Suprapubic skin (tissue), 4 donors: ENCODE results near the gene PPP1R9B. TPM values are rescaled to one million over a fixed set of nuclear protein-coding genes. Genes with fewer than 3 reads are reported as not detected.
A peak's percentile ranks its signal among the peaks of the same experiment; 100 is the strongest.

Experiments used
- DNase-seq, 2 donors: peaks; one replicate each; pipeline ENCODE4 v3.0.0-alpha.2; 2019; ENCODE audit warnings: low spot score in 2 of 2
- H3K27ac ChIP-seq: fragments of 200-600 bp; sonication (generic); one replicate; pipeline ENCODE4 v1.5.1; 2019
- H3K27me3 ChIP-seq: fragments of 200-600 bp; sonication (generic); one replicate; pipeline ENCODE4 v1.5.1; 2019
- H3K36me3 ChIP-seq: fragments of 200-600 bp; sonication (generic); one replicate; pipeline ENCODE4 v1.5.1; 2019
- H3K4me1 ChIP-seq: fragments of 200-600 bp; sonication (generic); one replicate; pipeline ENCODE4 v1.5.1; 2019
- H3K4me3 ChIP-seq: fragments of 200-600 bp; sonication (generic); one replicate; pipeline ENCODE4 v1.5.1; 2019; ENCODE audit warnings: mild to moderate bottlenecking
- H3K9me3 ChIP-seq: fragments of 200-600 bp; sonication (generic); one replicate; pipeline ENCODE4 v1.5.1; 2019
- CTCF ChIP-seq, 2 donors: fragments of 200-600 bp in 1 of 2; fragments of 450-650 bp in 1 of 2; sonication (generic) in 1 of 2; IDR thresholded peaks; one replicate each; pipeline ENCODE4 v1.5.1; 2016 to 2019; ENCODE audit warnings: antibody characterized with exemption in 2 of 2, mild to moderate bottlenecking in 1 of 2, moderate library complexity in 1 of 2
- EP300 ChIP-seq: sonication (generic); formaldehyde crosslinking; IDR thresholded peaks from one replicate; pipeline ENCODE4 v1.6.1; 2017; ENCODE audit warnings: antibody characterized with exemption
- POLR2A ChIP-seq, 2 donors: fragments of 450-650 bp; IDR thresholded peaks; one replicate each; pipeline ENCODE4 v1.6.1; 2017; ENCODE audit warnings: antibody characterized with exemption in 2 of 2, mild to moderate bottlenecking in 2 of 2, moderate library complexity in 2 of 2
- POLR2AphosphoS5 ChIP-seq, 3 donors: sonication (generic); formaldehyde crosslinking; IDR thresholded peaks; one replicate each; pipeline ENCODE4 v1.6.1; 2017; ENCODE audit warnings: antibody characterized with exemption in 3 of 3
- WGBS: methylation state at CpG from one replicate; pipeline ENCODE4 v1.1.5; 2018; 5-methylcytosine and 5-hydroxymethylcytosine counted together
- total RNA-seq, 4 donors: library from RNA; depleted of rRNA; stranded (reverse); fragments of >200 nt; gene quantifications; one replicate each; pipeline ENCODE4 v1.1.0, GENCODE V29; 2016

Gene PPP1R9B
- total RNA-seq, 4 donors from 2014 or later, result 21.5 to 26.2 (median 23.7) TPM

DNA sequence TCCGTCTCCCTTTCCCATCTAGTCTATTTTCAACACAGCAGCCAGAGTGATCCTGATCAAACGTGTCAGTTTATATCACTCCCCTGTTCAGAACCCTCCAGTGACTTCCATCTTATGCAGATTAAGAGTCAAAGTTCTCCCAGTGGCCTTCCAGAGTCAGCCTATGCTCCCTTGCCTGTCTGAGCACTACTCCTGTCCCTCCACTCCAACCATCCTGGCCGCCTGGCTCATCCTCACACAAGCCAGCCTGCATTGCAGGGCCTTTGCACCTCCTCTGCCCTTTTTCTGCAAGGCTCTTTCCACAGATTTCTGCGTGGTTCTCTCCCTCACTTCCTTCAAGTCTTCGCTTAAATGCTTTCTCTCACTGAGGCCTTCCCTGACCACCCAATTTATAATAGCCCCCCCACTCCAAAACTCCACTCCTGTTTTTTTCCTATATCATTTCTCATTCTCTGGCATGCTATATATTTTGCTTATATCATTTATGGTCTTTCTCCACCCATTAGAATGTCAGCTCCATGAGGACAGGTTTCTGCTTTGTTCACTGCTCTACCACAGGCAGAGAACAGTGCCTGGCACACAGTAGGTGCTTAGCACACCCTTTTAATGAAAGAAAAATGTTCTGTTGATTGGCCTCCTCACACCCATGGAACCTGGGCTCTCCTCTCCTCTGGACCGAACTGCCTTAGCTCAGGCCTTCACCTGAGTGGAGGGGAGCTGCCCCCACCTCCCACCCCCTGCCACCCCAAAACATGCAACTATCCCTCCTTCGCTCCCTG lies 29.8 kb downstream of the PPP1R9B start:
- H3K4me1 ChIP-seq, result peaks cover 9% of the 10 kb centered on the region
- no peaks in the 10 kb centered on the region for H3K9me3 ChIP-seq
- H3K4me3 ChIP-seq, result no peak overlapping the region
- peaks cover 13% of the 10 kb centered on the region for H3K27me3 ChIP-seq
- TF ChIP-seq POLR2AphosphoS5 (IDR thresholded peaks at IDR 0.05) (no peak), CTCF (IDR thresholded peaks at IDR 0.05) (no peak)
- WGBS, result 88% methylated on average over 7 of the region's 7 CpGs
- DNase-seq, result no peak
- H3K27ac ChIP-seq, result no peak overlapping the region
- H3K36me3 ChIP-seq, result no peaks in the 10 kb centered on the region

DNA sequence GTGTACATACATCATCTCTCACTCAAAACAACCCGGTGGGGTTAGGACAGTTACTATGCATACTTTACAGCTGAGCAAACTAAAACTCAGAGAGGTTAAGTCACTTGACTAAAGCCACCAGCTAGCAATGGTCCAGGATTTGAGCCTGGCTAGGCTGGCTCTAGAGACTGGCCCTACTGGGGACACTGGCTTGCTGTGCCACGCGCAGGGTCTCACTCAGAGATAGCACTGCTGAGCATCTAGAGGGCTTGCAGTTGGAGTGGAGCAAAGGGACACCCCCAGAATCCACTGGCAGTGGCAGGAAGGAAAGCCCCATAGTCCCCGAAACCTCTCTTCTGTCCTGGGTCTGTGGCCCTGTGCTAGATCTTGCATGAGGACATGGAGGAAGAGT lies 31.7 kb downstream of the PPP1R9B start:
- no peaks in the 10 kb centered on the region for H3K36me3 ChIP-seq
- TF ChIP-seq EP300, result no peak
- TF ChIP-seq POLR2A (IDR thresholded peaks at IDR 0.05), result no peak
- TF ChIP-seq POLR2AphosphoS5 (IDR thresholded peaks at IDR 0.05), result no peak
- no peak for TF ChIP-seq CTCF (IDR thresholded peaks at IDR 0.05)
- H3K4me1 ChIP-seq, result peaks cover 9% of the 10 kb centered on the region
- no peak for DNase-seq
- no peak overlapping the region for H3K27ac ChIP-seq
- no peaks in the 10 kb centered on the region for H3K9me3 ChIP-seq
- H3K4me3 ChIP-seq, result no peak overlapping the region
- WGBS, result 91% methylated on average over 4 of the region's 4 CpGs
- H3K27me3 ChIP-seq, result peaks cover 13% of the 10 kb centered on the region

DNA sequence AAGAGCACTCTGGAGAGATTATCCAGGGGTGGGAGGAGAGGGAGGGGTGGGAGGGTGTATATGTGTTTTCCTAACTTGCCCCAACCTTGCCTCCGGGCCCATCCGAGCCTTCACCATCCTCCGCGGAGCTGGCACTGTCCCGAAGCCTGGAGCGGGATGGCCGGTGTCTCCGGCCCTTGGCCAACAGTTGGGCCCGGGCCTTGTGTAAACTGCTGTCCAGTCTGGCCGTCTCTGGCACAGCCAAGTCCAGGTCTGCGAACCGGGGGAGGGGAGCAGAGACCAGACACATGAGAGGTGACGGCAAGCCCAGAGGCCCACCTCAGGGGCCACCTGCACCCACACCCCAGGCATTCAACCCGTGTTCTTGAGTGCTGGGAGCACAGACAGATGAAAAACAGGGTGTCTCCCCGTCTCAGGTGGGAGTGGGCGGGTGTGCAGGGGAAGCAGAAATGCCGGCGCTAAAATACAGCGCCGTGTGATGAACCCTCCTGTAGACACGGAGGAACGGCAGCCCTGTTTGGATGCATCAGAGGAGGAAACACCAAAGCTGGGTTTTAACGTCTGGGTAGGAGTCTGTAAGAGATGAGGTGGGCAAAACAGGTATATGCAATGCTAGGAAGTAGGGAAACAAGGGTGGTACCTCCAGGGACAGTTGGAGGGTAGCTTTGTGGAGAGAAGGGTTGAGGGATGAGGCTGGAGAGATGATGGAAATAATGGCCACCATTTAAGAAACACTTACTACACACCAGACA lies 32.2 kb downstream of the PPP1R9B start:
- H3K36me3 ChIP-seq, result no peaks in the 10 kb centered on the region
- H3K27ac ChIP-seq, result no peak overlapping the region
- no peak for TF ChIP-seq POLR2AphosphoS5 (IDR thresholded peaks at IDR 0.05)
- TF ChIP-seq POLR2A (IDR thresholded peaks at IDR 0.05), result no peak
- no peak for TF ChIP-seq CTCF (IDR thresholded peaks at IDR 0.05)
- TF ChIP-seq EP300, result no peak
- no peak for DNase-seq
- 81% methylated on average over 20 of the region's 23 CpGs for WGBS
- H3K4me1 ChIP-seq, result peaks cover 11% of the 10 kb centered on the region
- no peak overlapping the region for H3K4me3 ChIP-seq
- no peaks in the 10 kb centered on the region for H3K9me3 ChIP-seq
- H3K27me3 ChIP-seq, result peaks cover 13% of the 10 kb centered on the region

- no peaks in the 10 kb centered on the region for H3K36me3 ChIP-seq
- H3K4me3 ChIP-seq, result peak overlapping the region; percentile 30
- WGBS, result 44% methylated on average over 4 of the region's 64 CpGs
- H3K4me1 ChIP-seq, result peaks cover 19% of the 10 kb centered on the region
- H3K9me3 ChIP-seq, result no peaks in the 10 kb centered on the region
- H3K27ac ChIP-seq, result no peak overlapping the region
- TF ChIP-seq CTCF (IDR thresholded peaks at IDR 0.05) (peak; percentile 54 to 81), POLR2A (IDR thresholded peaks at IDR 0.05) (no peak), POLR2AphosphoS5 (IDR thresholded peaks at IDR 0.05) (no peak)
- peaks cover 13% of the 10 kb centered on the region for H3K27me3 ChIP-seq
- no peak for DNase-seq
These were observed 33.0 kb downstream of the PPP1R9B start for GRCh38 chr17:50117202-50118051.
